Endothelial cell of umbilical vein (primary cell): ENCODE data around the gene TSPAN9.

Experiments
- CTCF ChIP-seq, 2 donors: IDR thresholded peaks; 1 replicate in 1 of 2; 2 replicates in 1 of 2; pipeline ENCODE4 v1.5.1; 2011; ENCODE audit warnings: low read length in 2 of 2, mild to moderate bottlenecking in 2 of 2, moderate library complexity in 2 of 2, control low read depth in 1 of 2, inconsistent platforms in 1 of 2, low read depth in 1 of 2; ENCODE audit not compliant: insufficient read depth in 1 of 2; ENCODE audit errors: extremely low read depth in 1 of 2
- EZH2 ChIP-seq: IDR thresholded peaks from 2 replicates; pipeline ENCODE4 v1.6.1; 2012; ENCODE audit warnings: borderline replicate concordance, low read depth, mild to moderate bottlenecking, moderate library complexity, low read length, inconsistent platforms; ENCODE audit not compliant: severe bottlenecking
- FOS ChIP-seq: IDR thresholded peaks from 2 replicates; pipeline ENCODE4 v1.6.1; 2011; ENCODE audit warnings: mild to moderate bottlenecking, low read length, moderate library complexity, borderline replicate concordance; ENCODE audit not compliant: insufficient read depth
- GATA2 ChIP-seq: IDR thresholded peaks from 2 replicates; pipeline ENCODE4 v1.7.0; 2011; ENCODE audit warnings: low read depth, mild to moderate bottlenecking, moderate library complexity, mixed read lengths, low read length; ENCODE audit not compliant: insufficient read length, insufficient read depth
- JUN ChIP-seq: IDR thresholded peaks from 2 replicates; pipeline ENCODE4 v1.6.1; 2011; ENCODE audit warnings: borderline replicate concordance, low read depth; ENCODE audit not compliant: insufficient read length, insufficient read depth
- MAX ChIP-seq: IDR thresholded peaks from 2 replicates; pipeline ENCODE4 v1.6.1; 2011; ENCODE audit not compliant: insufficient read depth, insufficient read length
- POLR2A ChIP-seq: IDR thresholded peaks from 2 replicates; pipeline ENCODE4 v1.6.1; 2012; ENCODE audit warnings: low read depth, mild to moderate bottlenecking, control low read depth, low read length
- POLR2AphosphoS5 ChIP-seq: IDR thresholded peaks from 2 replicates; pipeline ENCODE4 v1.6.1; 2012; ENCODE audit warnings: low read depth, mild to moderate bottlenecking, control low read depth, low read length, moderate library complexity; ENCODE audit not compliant: insufficient read depth

GRCh38 chr12:3203713-3204112 lies 126.5 kb downstream of the TSPAN9 start:
- TF ChIP-seq MAX (no peak), POLR2A (no peak), POLR2AphosphoS5 (no peak), EZH2 (no peak), CTCF (IDR thresholded peaks at IDR 0.05; ENCODE audit: extremely low read depth in 1 of 2, insufficient read depth in 1 of 2, low read depth in 1 of 2, low read length in 2 of 2) (no peak), GATA2 (no peak), JUN (no peak), FOS (no peak)
